ENCODE measurements around the gene LSMEM2. TPM values are rescaled to one million over a fixed set of nuclear protein-coding genes. Genes with fewer than 3 reads are reported as not detected.

LSMEM2 gene
- total and polyA plus RNA-seq, 3 experiments from 2014 or later, result not detected

DNA sequence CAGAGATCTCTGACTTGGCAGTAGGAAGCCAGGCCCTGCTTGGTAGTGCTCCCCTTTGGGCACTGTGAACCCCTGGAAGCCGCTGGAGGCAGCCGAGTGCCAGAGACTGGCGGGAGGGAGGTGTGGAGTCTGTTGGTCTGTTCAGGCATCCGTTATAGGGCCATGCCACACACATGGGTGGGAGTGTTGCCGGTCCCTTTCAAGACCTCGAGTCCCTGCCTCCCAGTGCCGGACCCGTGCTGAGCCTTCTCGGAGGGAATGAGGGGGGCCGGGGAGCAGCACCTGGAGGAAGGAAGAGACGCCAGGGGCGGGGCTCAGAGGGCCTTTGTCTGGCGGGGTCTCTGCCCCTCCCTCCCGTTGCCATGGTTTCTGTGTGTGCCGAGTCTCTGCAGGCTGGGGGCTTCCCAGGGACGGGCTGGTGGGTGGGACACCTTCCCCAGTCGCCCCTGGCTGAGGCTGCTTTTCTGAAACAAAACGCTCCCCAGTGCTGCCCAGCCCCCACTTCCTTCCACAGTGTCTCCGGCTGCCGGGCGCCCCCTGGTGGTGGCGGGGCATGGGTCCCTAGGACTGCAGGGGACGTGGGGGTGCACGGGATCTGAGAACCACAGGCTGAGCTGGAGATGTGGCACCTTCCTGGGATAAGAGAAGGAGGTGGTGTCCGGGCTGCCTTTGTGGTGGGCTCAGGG is 32.9 kb upstream of the LSMEM2 start:
- Histone ChIP-seq H3K27ac (ENCODE audit: low read depth, low read length) (peak overlapping the region; percentile 75), H3K36me3 (ENCODE audit: insufficient read depth, low read length) (peaks cover 15% of the 10 kb centered on the region), H3K4me3 (ENCODE audit: low read length) (peak overlapping the region; percentile 59), H3K4me1 (ENCODE audit: insufficient read depth, low read length) (peaks cover 92% of the 10 kb centered on the region), H3K9me3 (ENCODE audit: low read length) (no peaks in the 10 kb centered on the region), H3K27me3 (ENCODE audit: insufficient read depth, low read length, poor library complexity, severe bottlenecking) (no peaks in the 10 kb centered on the region)
- Mint-ChIP-seq H3K4me1 (peaks cover 65 to 91% (median 75%) of the 10 kb centered on the region in 3 donors), H3K27ac (peak overlapping the region; percentile 81 to 99 (median 96)), H3K9me3 (no peaks in the 10 kb centered on the region), H3K36me3 (peaks cover 0 to 46% (median 0%) of the 10 kb centered on the region in 3 donors), H3K27me3 (no peaks in the 10 kb centered on the region), H3K4me3 (peak overlapping the region; percentile 70 to 79 (median 76))
- DNase-seq, result peak; percentile 88 to 97 (median 94)
- ChIA-PET POLR2A (interaction anchor here (0.6 to 1.7 kb wide), 8 partner anchors 8 to 91 kb away, joined by 3 to 20 read pairs (median 6); partner anchors contain the start of genes GNAI2, HYAL3 and NAA80), CTCF (interaction anchor here (0.7 to 9.2 kb wide), 32 partner anchors 12 to 706 kb away, joined by 3 to 241 read pairs (median 6); partner anchors contain the start of genes GNAI2, GNAT1, HEMK1 and HYAL2)

DNA sequence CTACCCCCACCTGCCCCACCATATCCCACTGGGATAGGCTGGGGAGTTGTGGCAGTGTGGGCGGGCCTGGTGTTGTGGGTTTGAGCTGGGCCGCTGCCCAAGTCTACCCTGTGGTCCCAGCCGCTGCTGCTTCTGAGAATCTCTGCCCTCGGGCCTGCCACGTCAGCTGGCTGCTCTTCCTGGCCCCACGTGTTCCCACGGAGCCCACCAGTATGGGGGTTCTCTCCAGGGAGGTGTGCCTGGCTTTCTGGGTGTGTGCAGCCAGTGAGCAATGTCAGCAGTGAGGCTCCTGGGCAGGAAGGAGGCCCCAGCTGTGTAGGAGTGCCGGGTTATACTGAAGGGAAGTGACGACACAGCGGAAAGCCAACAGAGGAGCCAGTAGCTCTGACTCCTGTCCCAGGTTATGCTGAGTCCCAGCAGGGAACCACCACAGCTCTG is 32.4 kb upstream of the LSMEM2 start:
- POLR2A ChIA-PET, result interaction anchor here (0.6 to 1.7 kb wide), 10 partner anchors 9 to 90 kb away, joined by 3 to 20 read pairs (median 6); partner anchors contain the start of genes GNAI2, HYAL3, IFRD2 and NAA80
- Mint-ChIP-seq H3K4me1 (peaks cover 65 to 91% (median 75%) of the 10 kb centered on the region in 3 donors), H3K36me3 (peaks cover 0 to 46% (median 0%) of the 10 kb centered on the region in 3 donors), H3K27me3 (no peaks in the 10 kb centered on the region), H3K27ac (peak overlapping the region; percentile 90 to 99 (median 96)), H3K4me3 (peak overlapping the region; percentile 70 to 79 (median 76)), H3K9me3 (no peaks in the 10 kb centered on the region)
- H3K9me3 ChIP-seq (ENCODE audit: low read length), result no peaks in the 10 kb centered on the region
- CTCF ChIA-PET, result interaction anchor here (0.7 to 9.2 kb wide), 32 partner anchors 11 to 707 kb away, joined by 3 to 241 read pairs (median 6); partner anchors contain the start of genes GNAI2, GNAT1, HEMK1 and HYAL2
- H3K36me3 ChIP-seq (ENCODE audit: insufficient read depth, low read length), result peaks cover 17% of the 10 kb centered on the region
- peak overlapping the region; percentile 75 for H3K27ac ChIP-seq (ENCODE audit: low read depth, low read length)
- H3K4me1 ChIP-seq (ENCODE audit: insufficient read depth, low read length), result peaks cover 92% of the 10 kb centered on the region
- peak overlapping the region; percentile 59 for H3K4me3 ChIP-seq (ENCODE audit: low read length)
- DNase-seq, result peak; percentile 66 to 87 (median 80)
- H3K27me3 ChIP-seq (ENCODE audit: insufficient read depth, low read length, poor library complexity, severe bottlenecking), result no peaks in the 10 kb centered on the region

DNA sequence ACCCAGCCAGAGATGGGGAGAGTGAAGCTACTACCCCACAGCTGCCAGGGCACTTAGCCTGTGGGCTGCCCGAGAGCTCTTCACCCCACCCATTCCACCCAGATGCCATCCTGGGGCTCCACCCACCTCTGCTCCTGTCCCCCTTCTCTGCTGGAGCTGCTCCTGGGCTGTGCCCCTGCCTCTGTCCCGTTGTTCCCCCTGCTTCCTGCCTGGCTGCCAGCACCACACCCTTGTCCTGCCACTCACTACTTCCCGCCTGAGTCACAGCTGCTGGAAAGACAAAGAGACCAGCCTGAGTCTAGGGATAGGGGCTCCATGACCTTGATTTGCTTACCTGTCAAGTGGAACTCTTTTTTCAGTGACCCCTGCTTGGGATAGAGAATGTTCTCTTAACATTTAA is 30.5 kb upstream of the LSMEM2 start:
- CTCF ChIA-PET, result interaction anchor here (7.0 to 9.2 kb wide), 3 partner anchors 10 to 54 kb away, joined by 101 to 241 read pairs (median 116); partner anchors contain the start of genes GNAI2 and GNAT1
- Histone ChIP-seq H3K4me3 (ENCODE audit: low read length) (no peak overlapping the region), H3K36me3 (ENCODE audit: insufficient read depth, low read length) (peaks cover 35% of the 10 kb centered on the region), H3K9me3 (ENCODE audit: low read length) (no peaks in the 10 kb centered on the region), H3K27ac (ENCODE audit: low read depth, low read length) (no peak overlapping the region), H3K27me3 (ENCODE audit: insufficient read depth, low read length, poor library complexity, severe bottlenecking) (no peaks in the 10 kb centered on the region), H3K4me1 (ENCODE audit: insufficient read depth, low read length) (peaks cover 87% of the 10 kb centered on the region)
- Mint-ChIP-seq H3K4me1 (peaks cover 47 to 76% (median 58%) of the 10 kb centered on the region in 3 donors), H3K4me3 (peak overlapping the region in 1 of 7 donors; percentile 37), H3K36me3 (peaks cover 0 to 56% (median 0%) of the 10 kb centered on the region in 3 donors), H3K27ac (peak overlapping the region in 7 of 8 donors; percentile 41 to 95 (median 88)), H3K9me3 (no peaks in the 10 kb centered on the region), H3K27me3 (no peaks in the 10 kb centered on the region)
- POLR2A ChIA-PET, result no interaction called here
- no peak for DNase-seq

DNA sequence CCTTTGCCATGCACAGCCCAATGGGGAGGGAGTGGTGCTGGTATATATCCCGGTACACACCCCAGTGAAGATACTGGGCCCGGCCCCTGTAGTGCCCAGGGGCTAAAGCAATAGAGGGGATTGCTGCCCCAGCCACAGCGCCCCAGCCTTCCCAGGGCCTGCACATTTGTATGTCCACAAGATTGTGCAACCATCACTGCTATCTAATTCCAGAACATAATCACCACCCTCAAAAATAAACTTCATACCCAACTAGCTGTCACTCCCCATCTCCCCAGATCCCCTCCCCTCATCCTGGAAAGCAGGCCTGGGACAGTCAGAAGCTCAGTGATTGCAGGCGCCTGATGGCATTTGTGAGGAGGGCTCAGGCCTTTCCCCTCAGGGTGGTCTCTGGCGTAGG is 29.4 kb upstream of the LSMEM2 start:
- H3K4me1 Mint-ChIP-seq, result peaks cover 43 to 73% (median 48%) of the 10 kb centered on the region in 3 donors
- peaks cover 44% of the 10 kb centered on the region for H3K36me3 ChIP-seq (ENCODE audit: insufficient read depth, low read length)
- ChIA-PET CTCF (interaction anchor here (1.1 to 7.3 kb wide), 4 partner anchors 9 to 55 kb away, joined by 3 to 241 read pairs (median 53); partner anchors contain the start of gene GNAI2), POLR2A (no interaction called here)
- H3K27ac Mint-ChIP-seq, result peak overlapping the region in 4 of 8 donors; percentile 41 to 87 (median 53)
- no peaks in the 10 kb centered on the region for H3K9me3 Mint-ChIP-seq
- H3K4me1 ChIP-seq (ENCODE audit: insufficient read depth, low read length), result peaks cover 80% of the 10 kb centered on the region
- peaks cover 0 to 1% of the 10 kb centered on the region in 2 donors for H3K27me3 Mint-ChIP-seq
- no peaks in the 10 kb centered on the region for H3K27me3 ChIP-seq (ENCODE audit: insufficient read depth, low read length, poor library complexity, severe bottlenecking)
- no peak for DNase-seq
- peaks cover 0 to 59% (median 2%) of the 10 kb centered on the region in 3 donors for H3K36me3 Mint-ChIP-seq
- H3K4me3 Mint-ChIP-seq, result no peak overlapping the region
- H3K4me3 ChIP-seq (ENCODE audit: low read length), result no peak overlapping the region
- H3K9me3 ChIP-seq (ENCODE audit: low read length), result no peaks in the 10 kb centered on the region
- H3K27ac ChIP-seq (ENCODE audit: low read depth, low read length), result no peak overlapping the region

DNA sequence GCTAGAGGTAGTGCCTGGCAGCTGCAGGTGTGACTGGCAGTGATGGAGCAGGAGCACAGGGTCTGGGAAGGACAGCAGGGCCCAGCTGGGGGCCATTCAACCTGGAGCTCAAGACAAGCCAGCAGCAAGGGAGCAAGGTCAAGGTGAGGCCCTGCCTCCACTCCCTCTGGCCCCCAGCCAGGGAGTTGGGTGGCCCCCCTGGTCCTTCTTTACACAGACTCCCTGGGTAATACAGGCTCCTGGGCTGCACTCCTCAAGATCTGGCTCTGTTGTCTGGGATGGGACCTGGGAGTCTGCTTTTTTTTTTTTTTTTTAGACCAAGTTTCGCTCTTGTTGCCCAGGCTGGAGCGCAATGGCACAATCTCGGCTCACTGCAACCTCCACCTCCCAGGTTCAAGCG is 28.4 kb upstream of the LSMEM2 start:
- H3K4me3 ChIP-seq (ENCODE audit: low read length), result no peak overlapping the region
- no peaks in the 10 kb centered on the region for H3K9me3 Mint-ChIP-seq
- peak overlapping the region; percentile 42 for H3K27ac ChIP-seq (ENCODE audit: low read depth, low read length)
- POLR2A ChIA-PET, result interaction anchor here (0.5 to 0.6 kb wide), 2 partner anchors 24 to 72 kb away, joined by 3 to 4 read pairs; no protein-coding TSS in a partner anchor
- peak overlapping the region in 5 of 8 donors; percentile 70 to 89 (median 84) for H3K27ac Mint-ChIP-seq
- H3K36me3 Mint-ChIP-seq, result peaks cover 0 to 66% (median 2%) of the 10 kb centered on the region in 3 donors
- peaks cover 37 to 62% (median 40%) of the 10 kb centered on the region in 3 donors for H3K4me1 Mint-ChIP-seq
- H3K4me3 Mint-ChIP-seq, result peak overlapping the region in 1 of 7 donors; percentile 49
- H3K4me1 ChIP-seq (ENCODE audit: insufficient read depth, low read length), result peaks cover 70% of the 10 kb centered on the region
- no peak for DNase-seq
- H3K36me3 ChIP-seq (ENCODE audit: insufficient read depth, low read length), result peaks cover 49% of the 10 kb centered on the region
- H3K9me3 ChIP-seq (ENCODE audit: low read length), result no peaks in the 10 kb centered on the region
- CTCF ChIA-PET, result interaction anchor here (1.1 to 7.3 kb wide), 3 partner anchors 8 to 56 kb away, joined by 5 to 241 read pairs (median 101); partner anchors contain the start of gene GNAI2
- no peaks in the 10 kb centered on the region for H3K27me3 ChIP-seq (ENCODE audit: insufficient read depth, low read length, poor library complexity, severe bottlenecking)
- H3K27me3 Mint-ChIP-seq, result peaks cover 0 to 2% of the 10 kb centered on the region in 2 donors

DNA sequence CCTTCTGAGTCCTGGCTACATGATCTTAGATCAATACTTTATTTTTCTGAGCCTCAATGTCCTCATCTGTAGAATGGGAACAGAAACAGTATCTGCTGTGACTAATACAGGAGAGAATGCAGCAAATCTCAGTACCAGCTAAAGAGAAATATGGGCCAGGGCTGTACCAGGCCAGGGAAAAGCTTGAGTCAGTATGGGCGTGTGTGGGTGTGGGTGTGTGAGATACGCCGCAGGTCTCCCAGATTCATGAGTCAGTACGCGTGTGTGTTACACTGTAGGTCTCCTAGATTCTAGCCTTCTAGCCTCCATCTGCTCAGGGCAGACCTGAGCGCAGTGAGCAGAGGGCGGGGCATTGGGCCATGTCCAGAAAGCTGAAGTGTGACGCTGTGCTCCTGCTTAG is 27.7 kb upstream of the LSMEM2 start:
- POLR2A ChIA-PET, result interaction anchor here (0.7 kb wide), 1 partner anchor 18 kb away, joined by 3 read pairs; no protein-coding TSS in a partner anchor
- H3K9me3 Mint-ChIP-seq, result no peaks in the 10 kb centered on the region
- peak overlapping the region; percentile 47 to 90 (median 76) for H3K27ac Mint-ChIP-seq
- no peak overlapping the region for H3K4me3 Mint-ChIP-seq
- DNase-seq, result no peak
- Histone ChIP-seq H3K36me3 (ENCODE audit: insufficient read depth, low read length) (peaks cover 51% of the 10 kb centered on the region), H3K4me3 (ENCODE audit: low read length) (no peak overlapping the region), H3K27ac (ENCODE audit: low read depth, low read length) (no peak overlapping the region), H3K4me1 (ENCODE audit: insufficient read depth, low read length) (peaks cover 63% of the 10 kb centered on the region), H3K27me3 (ENCODE audit: insufficient read depth, low read length, poor library complexity, severe bottlenecking) (no peaks in the 10 kb centered on the region), H3K9me3 (ENCODE audit: low read length) (no peaks in the 10 kb centered on the region)
- peaks cover 0 to 2% of the 10 kb centered on the region in 2 donors for H3K27me3 Mint-ChIP-seq
- peaks cover 31 to 55% (median 33%) of the 10 kb centered on the region in 3 donors for H3K4me1 Mint-ChIP-seq
- CTCF ChIA-PET, result interaction anchor here (0.7 to 7.3 kb wide), 5 partner anchors 7 to 28 kb away, joined by 3 to 241 read pairs (median 4); partner anchors contain the start of gene GNAI2
- H3K36me3 Mint-ChIP-seq, result peaks cover 0 to 68% (median 2%) of the 10 kb centered on the region in 3 donors

DNA sequence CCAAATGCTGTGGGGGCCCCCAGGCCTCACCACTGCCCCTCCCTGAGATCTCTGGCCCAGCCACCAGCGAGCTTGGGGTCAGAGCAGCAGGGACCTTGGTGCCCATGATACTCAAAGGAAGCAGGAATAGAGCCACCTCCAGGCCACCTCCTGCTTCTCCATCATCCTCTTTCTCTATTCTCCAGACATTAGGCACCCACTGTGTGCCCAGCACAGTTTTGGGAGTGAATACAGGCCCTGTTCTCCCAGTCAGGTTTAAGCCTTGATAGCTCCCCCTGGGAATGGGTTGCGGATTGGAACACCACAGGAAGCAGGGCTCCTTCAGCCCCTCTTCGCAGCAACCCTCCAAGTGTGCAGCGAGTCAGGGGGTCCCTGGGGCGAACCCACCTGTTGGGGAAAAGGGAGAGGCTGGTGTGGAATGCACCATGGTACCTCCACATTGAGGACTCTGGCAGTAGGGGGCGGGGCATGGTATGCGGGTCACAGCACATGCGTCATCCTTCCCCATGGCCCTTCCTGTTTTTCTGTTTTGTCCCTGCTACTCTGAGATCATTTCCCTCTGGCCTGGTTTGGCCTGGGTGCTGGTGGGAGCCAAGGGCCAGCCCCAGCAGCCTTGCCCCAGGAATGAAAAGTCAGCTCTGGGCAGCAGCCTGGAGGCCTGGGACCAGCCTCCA is 24.2 kb upstream of the LSMEM2 start:
- Histone ChIP-seq H3K4me3 (ENCODE audit: low read length) (no peak overlapping the region), H3K27ac (ENCODE audit: low read depth, low read length) (no peak overlapping the region), H3K9me3 (ENCODE audit: low read length) (no peaks in the 10 kb centered on the region), H3K36me3 (ENCODE audit: insufficient read depth, low read length) (peaks cover 58% of the 10 kb centered on the region), H3K4me1 (ENCODE audit: insufficient read depth, low read length) (peaks cover 32% of the 10 kb centered on the region), H3K27me3 (ENCODE audit: insufficient read depth, low read length, poor library complexity, severe bottlenecking) (no peaks in the 10 kb centered on the region)
- POLR2A ChIA-PET, result no interaction called here
- no peak for DNase-seq
- Mint-ChIP-seq H3K4me1 (peaks cover 13 to 35% (median 20%) of the 10 kb centered on the region in 3 donors), H3K27ac (peak overlapping the region in 3 of 8 donors; percentile 4 to 72 (median 36)), H3K4me3 (no peak overlapping the region), H3K27me3 (peaks cover 0 to 2% of the 10 kb centered on the region in 2 donors), H3K36me3 (peaks cover 4 to 87% (median 5%) of the 10 kb centered on the region in 3 donors), H3K9me3 (no peaks in the 10 kb centered on the region)
- CTCF ChIA-PET, result interaction anchor here (1.3 to 8.3 kb wide), 3 partner anchors 6 to 28 kb away, joined by 3 to 101 read pairs (median 5); no protein-coding TSS in a partner anchor

Measured in CD8-positive, alpha-beta memory T cell (primary cell).